ENCODE measurements around the gene VPREB1.

DNA sequence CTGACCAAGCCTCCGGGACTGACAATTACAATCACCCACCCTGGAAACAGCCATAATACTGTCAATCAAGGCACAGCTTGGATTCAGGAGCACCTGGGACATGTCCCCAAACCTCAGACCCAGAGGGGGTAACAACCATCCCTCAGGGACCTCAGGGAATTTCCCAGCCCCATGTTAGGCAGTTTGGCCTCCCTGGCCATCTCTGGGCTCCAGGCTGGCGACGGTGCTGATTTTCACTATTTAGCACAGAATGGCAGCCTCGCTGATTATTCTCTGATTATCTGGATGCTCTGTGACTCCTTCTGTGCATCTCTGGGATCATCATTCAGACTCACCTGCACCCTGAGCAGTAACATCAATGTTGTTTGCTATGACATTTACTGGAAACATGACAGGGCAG lies 45.8 kb upstream of the VPREB1 start:
- TF ChIP-seq, protein P1, sequence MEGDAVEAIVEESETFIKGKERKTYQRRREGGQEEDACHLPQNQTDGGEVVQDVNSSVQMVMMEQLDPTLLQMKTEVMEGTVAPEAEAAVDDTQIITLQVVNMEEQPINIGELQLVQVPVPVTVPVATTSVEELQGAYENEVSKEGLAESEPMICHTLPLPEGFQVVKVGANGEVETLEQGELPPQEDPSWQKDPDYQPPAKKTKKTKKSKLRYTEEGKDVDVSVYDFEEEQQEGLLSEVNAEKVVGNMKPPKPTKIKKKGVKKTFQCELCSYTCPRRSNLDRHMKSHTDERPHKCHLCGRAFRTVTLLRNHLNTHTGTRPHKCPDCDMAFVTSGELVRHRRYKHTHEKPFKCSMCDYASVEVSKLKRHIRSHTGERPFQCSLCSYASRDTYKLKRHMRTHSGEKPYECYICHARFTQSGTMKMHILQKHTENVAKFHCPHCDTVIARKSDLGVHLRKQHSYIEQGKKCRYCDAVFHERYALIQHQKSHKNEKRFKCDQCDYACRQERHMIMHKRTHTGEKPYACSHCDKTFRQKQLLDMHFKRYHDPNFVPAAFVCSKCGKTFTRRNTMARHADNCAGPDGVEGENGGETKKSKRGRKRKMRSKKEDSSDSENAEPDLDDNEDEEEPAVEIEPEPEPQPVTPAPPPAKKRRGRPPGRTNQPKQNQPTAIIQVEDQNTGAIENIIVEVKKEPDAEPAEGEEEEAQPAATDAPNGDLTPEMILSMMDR (IDR thresholded peaks at IDR 0.05), result no peak
- no peak for TF ChIP-seq POLR2A (IDR thresholded peaks at IDR 0.05)
- no peak for TF ChIP-seq POLR2AphosphoS5 (IDR thresholded peaks at IDR 0.05)
- no peak for TF ChIP-seq EP300 (IDR thresholded peaks at IDR 0.05)
